Loucy (cell line): ENCODE data around the gene GNAZ.

Experiments
- H2AFZ ChIP-seq: fragments of 200-600 bp; sonication (generic); 2 replicates; pipeline ENCODE4 v1.6.0; 2016; ENCODE audit warnings: antibody characterized with exemption, mild to moderate bottlenecking, low read length, moderate library complexity
- H3F3A ChIP-seq: fragments of 200-600 bp; 2 replicates; pipeline ENCODE4 v1.6.0; 2016; ENCODE audit warnings: antibody characterized with exemption, low read depth, mild to moderate bottlenecking
- H3K27me3 ChIP-seq: fragments of 200-600 bp; sonication (generic); 2 replicates; pipeline ENCODE4 v1.6.1; 2014; ENCODE audit warnings: low read length, mild to moderate bottlenecking; ENCODE audit not compliant: insufficient read depth, poor library complexity, severe bottlenecking
- H3K36me3 ChIP-seq: fragments of 200-600 bp; sonication (generic); 2 replicates; pipeline ENCODE4 v1.6.1; 2016; ENCODE audit warnings: low read length; ENCODE audit not compliant: insufficient read depth
- H3K4me1 ChIP-seq: fragments of 200-600 bp; sonication (generic); 2 replicates; pipeline ENCODE4 v1.5.1; 2014; ENCODE audit warnings: low read length, mild to moderate bottlenecking; ENCODE audit not compliant: insufficient read depth, poor library complexity, severe bottlenecking
- H3K4me2 ChIP-seq: fragments of 200-600 bp; sonication (generic); 2 replicates; pipeline ENCODE4 v1.6.0; 2014; ENCODE audit warnings: antibody characterized with exemption, low read length, low read depth, mild to moderate bottlenecking; ENCODE audit not compliant: poor library complexity, severe bottlenecking
- H3K4me3 ChIP-seq: fragments of 200-600 bp; sonication (generic); 2 replicates; pipeline ENCODE4 v1.5.1; 2014; ENCODE audit warnings: low read length, mild to moderate bottlenecking, mixed read lengths; ENCODE audit not compliant: poor library complexity, severe bottlenecking
- H3K79me2 ChIP-seq: fragments of 200-600 bp; sonication (generic); 2 replicates; pipeline ENCODE4 v1.6.1; 2014; ENCODE audit warnings: low read length; ENCODE audit not compliant: insufficient read depth
- H3K9ac ChIP-seq: fragments of 200-600 bp; sonication (generic); 2 replicates; pipeline ENCODE4 v1.6.0; 2014; ENCODE audit warnings: mild to moderate bottlenecking, low read depth, low read length, moderate library complexity; ENCODE audit not compliant: poor library complexity, severe bottlenecking
- H3K9me2 ChIP-seq: fragments of 200-600 bp; sonication (generic); replicated peaks from 2 replicates; pipeline ENCODE4 v1.6.1; 2016; ENCODE audit warnings: low read depth, low read length, mixed read lengths
- H3K9me3 ChIP-seq: fragments of 200-600 bp; sonication (generic); 2 replicates; pipeline ENCODE4 v1.6.1; 2014; ENCODE audit warnings: mild to moderate bottlenecking, antibody characterized with exemption, low read length, low read depth; ENCODE audit not compliant: insufficient read depth
- H4K20me1 ChIP-seq: fragments of 200-600 bp; sonication (generic); 2 replicates; pipeline ENCODE4 v1.6.0; 2014; ENCODE audit warnings: antibody characterized with exemption, low read length, mild to moderate bottlenecking; ENCODE audit not compliant: insufficient read depth, poor library complexity, severe bottlenecking
- EZH2phosphoT487 ChIP-seq: fragments of 200-600 bp; IDR thresholded peaks from 2 replicates; pipeline ENCODE4 v1.6.1; 2018; ENCODE audit warnings: antibody characterized with exemption, mild to moderate bottlenecking, moderate library complexity, borderline replicate concordance
- TF ChIP-seq, protein P1 (sequence below): fragments of 200-600 bp; sonication (generic); conservative IDR thresholded peaks from 2 replicates; pipeline ENCODE4 v1.5.1; 2014; ENCODE audit warnings: mild to moderate bottlenecking, antibody characterized with exemption, low read length

GNAZ gene

DNA sequence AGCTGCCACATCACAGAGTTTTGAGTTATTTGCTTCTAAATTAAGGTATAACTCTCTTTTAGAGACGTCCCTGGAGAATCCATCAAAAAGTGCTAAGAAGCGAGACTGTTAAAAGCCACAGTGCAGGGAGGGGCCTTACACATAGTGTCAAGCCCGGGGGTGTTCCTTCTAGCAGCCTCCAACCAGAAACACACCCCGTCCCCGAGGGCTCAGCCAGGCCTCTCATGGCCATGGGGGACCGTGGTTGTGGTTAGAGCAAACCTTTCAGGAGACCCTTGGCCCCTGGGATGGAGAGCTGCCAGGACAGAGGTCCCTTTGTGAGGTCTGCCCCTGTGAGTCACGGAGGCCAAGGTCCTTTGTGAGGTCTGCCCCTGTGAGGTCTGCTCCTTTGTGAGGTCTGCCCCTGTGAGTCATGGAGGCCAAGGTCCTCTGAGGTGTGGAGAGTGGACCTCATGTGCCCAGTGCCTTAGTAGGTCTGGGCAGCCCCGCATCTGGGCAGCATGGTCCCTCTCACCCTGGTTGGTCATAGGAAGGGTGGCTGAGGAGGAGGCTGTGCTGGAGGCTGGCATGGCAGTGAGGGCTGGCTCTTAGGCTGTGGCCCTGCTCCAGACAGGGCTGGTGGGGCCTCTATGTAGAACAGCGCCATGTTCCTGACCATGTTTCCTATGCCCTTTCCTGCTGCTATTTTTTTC, 5.4 kb downstream of the GNAZ start:
- TF ChIP-seq, protein P1, sequence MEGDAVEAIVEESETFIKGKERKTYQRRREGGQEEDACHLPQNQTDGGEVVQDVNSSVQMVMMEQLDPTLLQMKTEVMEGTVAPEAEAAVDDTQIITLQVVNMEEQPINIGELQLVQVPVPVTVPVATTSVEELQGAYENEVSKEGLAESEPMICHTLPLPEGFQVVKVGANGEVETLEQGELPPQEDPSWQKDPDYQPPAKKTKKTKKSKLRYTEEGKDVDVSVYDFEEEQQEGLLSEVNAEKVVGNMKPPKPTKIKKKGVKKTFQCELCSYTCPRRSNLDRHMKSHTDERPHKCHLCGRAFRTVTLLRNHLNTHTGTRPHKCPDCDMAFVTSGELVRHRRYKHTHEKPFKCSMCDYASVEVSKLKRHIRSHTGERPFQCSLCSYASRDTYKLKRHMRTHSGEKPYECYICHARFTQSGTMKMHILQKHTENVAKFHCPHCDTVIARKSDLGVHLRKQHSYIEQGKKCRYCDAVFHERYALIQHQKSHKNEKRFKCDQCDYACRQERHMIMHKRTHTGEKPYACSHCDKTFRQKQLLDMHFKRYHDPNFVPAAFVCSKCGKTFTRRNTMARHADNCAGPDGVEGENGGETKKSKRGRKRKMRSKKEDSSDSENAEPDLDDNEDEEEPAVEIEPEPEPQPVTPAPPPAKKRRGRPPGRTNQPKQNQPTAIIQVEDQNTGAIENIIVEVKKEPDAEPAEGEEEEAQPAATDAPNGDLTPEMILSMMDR: no peak
- no peak for TF ChIP-seq EZH2phosphoT487
- Histone ChIP-seq H3F3A (no peaks in the 10 kb centered on the region), H3K27me3 (no peaks in the 10 kb centered on the region), H3K4me3 (no peak overlapping the region), H3K9me3 (no peaks in the 10 kb centered on the region), H3K4me1 (peaks cover 9% of the 10 kb centered on the region), H4K20me1 (no peaks in the 10 kb centered on the region), H3K36me3 (no peaks in the 10 kb centered on the region), H2AFZ (no peak overlapping the region), H3K4me2 (no peak overlapping the region), H3K9me2 (no peaks in the 10 kb centered on the region), H3K9ac (no peak overlapping the region), H3K79me2 (no peaks in the 10 kb centered on the region)

DNA sequence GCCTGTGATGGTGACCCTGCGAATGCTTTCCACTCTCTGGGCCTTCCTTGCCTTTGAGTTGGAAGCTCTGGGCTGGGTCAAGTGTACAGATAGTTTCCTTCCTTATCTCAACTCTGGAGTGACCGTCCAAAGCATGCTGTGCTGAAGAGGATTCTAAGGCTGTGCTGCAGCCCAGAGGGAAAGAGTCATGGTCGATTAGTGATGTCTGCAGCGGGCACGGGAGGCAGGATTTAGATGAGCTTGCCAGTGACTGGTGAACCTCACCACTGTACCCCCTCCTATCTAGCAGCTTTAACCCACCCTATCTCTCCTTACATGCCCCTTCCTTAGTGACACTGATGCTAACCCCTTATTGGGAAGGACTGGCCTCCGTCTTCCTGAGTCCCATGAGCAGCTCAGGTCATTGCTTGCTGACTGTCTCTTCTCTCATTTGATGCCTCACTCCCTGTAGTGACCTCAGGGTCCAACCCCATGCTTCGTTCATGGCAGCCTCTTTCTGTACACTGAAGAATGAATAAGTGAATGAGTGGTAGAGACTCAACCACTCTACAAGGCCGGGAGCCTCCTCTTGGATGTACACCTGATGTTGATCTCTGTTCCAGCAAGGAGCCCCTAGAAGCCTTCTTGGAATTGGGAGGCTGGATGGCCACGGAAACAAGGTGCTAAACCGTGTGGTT, 6.7 kb downstream of the GNAZ start:
- Histone ChIP-seq H3F3A (no peaks in the 10 kb centered on the region), H3K9me3 (no peaks in the 10 kb centered on the region), H4K20me1 (no peaks in the 10 kb centered on the region), H3K79me2 (no peaks in the 10 kb centered on the region), H3K4me3 (no peak overlapping the region), H3K9ac (no peak overlapping the region), H3K27me3 (no peaks in the 10 kb centered on the region), H3K4me1 (peaks cover 5% of the 10 kb centered on the region), H3K36me3 (no peaks in the 10 kb centered on the region), H3K9me2 (no peaks in the 10 kb centered on the region), H3K4me2 (no peak overlapping the region), H2AFZ (no peak overlapping the region)
- TF ChIP-seq, protein P1: no peak
- no peak for TF ChIP-seq EZH2phosphoT487

DNA sequence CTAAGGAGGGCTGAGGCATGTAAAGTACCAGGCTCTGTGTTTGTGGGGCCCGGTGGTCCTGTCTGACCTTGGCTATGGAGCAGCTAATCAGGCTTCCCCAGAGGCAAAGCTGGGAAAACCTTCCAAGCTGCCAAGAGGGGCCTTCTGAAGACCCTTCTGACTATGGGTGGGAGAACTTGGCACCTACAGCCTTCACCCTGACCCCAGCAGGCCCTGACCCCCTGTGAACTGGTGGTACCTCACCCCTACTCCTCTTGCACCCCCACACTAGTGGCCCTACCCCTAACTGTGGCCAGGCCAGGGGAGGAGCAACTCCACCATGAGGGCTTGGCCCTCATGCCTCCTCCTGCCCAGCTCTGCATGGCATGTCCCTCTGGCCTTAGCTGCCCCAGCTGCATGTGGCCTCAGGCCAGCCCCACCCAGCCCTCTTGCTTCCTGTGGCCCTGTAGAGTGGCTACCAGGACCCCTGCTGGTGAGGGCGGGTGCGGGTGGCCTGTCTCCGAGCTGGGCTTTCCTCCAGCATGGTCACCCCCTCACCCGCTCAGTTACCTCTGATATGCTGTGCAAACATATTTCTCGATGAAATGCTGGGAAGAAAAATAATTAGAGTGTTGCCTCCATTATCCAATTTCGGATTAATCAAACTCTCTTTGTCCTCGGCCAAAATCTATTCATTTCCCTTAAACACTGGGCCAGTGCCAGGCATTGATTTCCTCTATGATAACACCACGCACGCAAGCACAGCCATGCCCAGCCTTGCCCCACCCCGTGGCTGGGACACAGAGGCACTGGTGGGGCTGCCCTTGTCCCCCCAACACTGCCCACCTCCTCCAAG, 7.5 kb downstream of the GNAZ start:
- Histone ChIP-seq H3K4me1 (peaks cover 5% of the 10 kb centered on the region), H3K9me2 (no peaks in the 10 kb centered on the region), H3K9me3 (no peaks in the 10 kb centered on the region), H3K36me3 (no peaks in the 10 kb centered on the region), H4K20me1 (no peaks in the 10 kb centered on the region), H3K4me3 (no peak overlapping the region), H3K4me2 (no peak overlapping the region), H3K9ac (no peak overlapping the region), H3K27me3 (no peaks in the 10 kb centered on the region), H3K79me2 (no peaks in the 10 kb centered on the region), H2AFZ (no peak overlapping the region), H3F3A (no peaks in the 10 kb centered on the region)
- TF ChIP-seq, protein P1: no peak
- TF ChIP-seq EZH2phosphoT487: no peak
